ENCODE results near the gene C1QC.

GRCh38 chr1:22683547-22683946 is 40.1 kb downstream of the C1QC start:
- TF ChIP-seq POLR2A (IDR thresholded peaks at IDR 0.05; ENCODE audit: low read depth, low read length) (no peak), TAF1 (IDR thresholded peaks at IDR 0.05; ENCODE audit: borderline replicate concordance, low read depth, low read length) (no peak)
